Mesendoderm (in vitro differentiated cells): ENCODE measurements around the gene GSE1.

Experiments
- DNase-seq: peaks from one replicate; pipeline ENCODE4 v3.0.0; 2013
- H2AK5ac ChIP-seq: 2 replicates; pipeline ENCODE4 v1.6.1; 2013; ENCODE audit warnings: low read length, inconsistent platforms
- H2BK120ac ChIP-seq: 2 replicates; pipeline ENCODE4 v1.6.1; 2013; ENCODE audit warnings: low read depth, mild to moderate bottlenecking, low read length, moderate library complexity, mixed read lengths
- H2BK15ac ChIP-seq: replicated peaks from 2 replicates; pipeline ENCODE4 v1.6.1; 2013; ENCODE audit warnings: low read depth, mild to moderate bottlenecking, moderate library complexity
- H2BK5ac ChIP-seq: 2 replicates; pipeline ENCODE4 v1.6.1; 2013; ENCODE audit warnings: low read length, inconsistent platforms
- H3K18ac ChIP-seq: 2 replicates; pipeline ENCODE4 v1.6.1; 2013; ENCODE audit warnings: mild to moderate bottlenecking, low read length, mixed read lengths
- H3K23ac ChIP-seq: one replicate; pipeline ENCODE4 v1.6.1; 2013; ENCODE audit warnings: low read length
- H3K27ac ChIP-seq: 2 replicates; pipeline ENCODE4 v1.5.1; 2013; ENCODE audit warnings: low read depth, mild to moderate bottlenecking, inconsistent platforms, low read length, moderate library complexity
- H3K27me3 ChIP-seq: 2 replicates; pipeline ENCODE4 v1.6.1; 2013; ENCODE audit warnings: low read length, control low read depth, mild to moderate bottlenecking, inconsistent platforms; ENCODE audit not compliant: insufficient read depth, poor library complexity
- H3K36me3 ChIP-seq: 2 replicates; pipeline ENCODE4 v1.6.1; 2013; ENCODE audit warnings: low read length, inconsistent platforms; ENCODE audit not compliant: control insufficient read depth, insufficient read depth
- H3K4ac ChIP-seq: one replicate; pipeline ENCODE4 v1.6.1; 2013; ENCODE audit warnings: low read depth, mild to moderate bottlenecking, low read length, moderate library complexity
- H3K4me1 ChIP-seq: 2 replicates; pipeline ENCODE4 v1.6.1; 2013; ENCODE audit warnings: low read depth, low read length, inconsistent platforms; ENCODE audit not compliant: control insufficient read depth
- H3K4me2 ChIP-seq: 2 replicates; pipeline ENCODE4 v1.6.1; 2013; ENCODE audit warnings: low read length
- H3K4me3 ChIP-seq: 2 replicates; pipeline ENCODE4 v1.5.1; 2013; ENCODE audit warnings: mild to moderate bottlenecking, low read length
- H3K56ac ChIP-seq: one replicate; pipeline ENCODE4 v1.6.1; 2013; ENCODE audit warnings: low read length
- H3K79me1 ChIP-seq: 2 replicates; pipeline ENCODE4 v1.6.1; 2013; ENCODE audit warnings: low read length, inconsistent platforms
- H3K79me2 ChIP-seq: 2 replicates; pipeline ENCODE4 v1.6.1; 2013; ENCODE audit warnings: mild to moderate bottlenecking, low read length; ENCODE audit not compliant: control insufficient read depth, insufficient read depth
- H3K9ac ChIP-seq: 2 replicates; pipeline ENCODE4 v1.6.1; 2013; ENCODE audit warnings: low read length, inconsistent platforms
- H4K5ac ChIP-seq: one replicate; pipeline ENCODE4 v1.6.1; 2013; ENCODE audit warnings: low read length
- H4K8ac ChIP-seq: one replicate; pipeline ENCODE4 v1.6.1; 2013; ENCODE audit warnings: low read depth, mild to moderate bottlenecking, control low read depth, low read length, moderate library complexity
- WGBS: extraction: QIAGEN DNeasy Blood & Tissue Kit; methylation state at CpG from one replicate; pipeline ENCODE4 v1.1.7; 2013; ENCODE audit warnings: low lambda C conversion rate, missing lambda C conversion rate; ENCODE audit not compliant: insufficient coverage; ENCODE audit errors: extremely low coverage; 5-methylcytosine and 5-hydroxymethylcytosine counted together

The GSE1 gene

GRCh38 chr16:85718682-85719081 lies 105.6 kb downstream of the GSE1 start:
- Histone ChIP-seq H3K4me2 (no peak overlapping the region), H2AK5ac (no peak overlapping the region), H2BK120ac (no peak overlapping the region), H3K9ac (no peak overlapping the region), H3K4me1 (no peaks in the 10 kb centered on the region), H3K4me3 (no peak overlapping the region), H3K18ac (no peak overlapping the region), H3K27me3 (peaks cover 2% of the 10 kb centered on the region), H3K79me1 (no peaks in the 10 kb centered on the region), H2BK5ac (no peak overlapping the region), H3K56ac (no peak overlapping the region), H3K4ac (no peak overlapping the region), H4K8ac (no peak overlapping the region), H3K27ac (no peak overlapping the region), H2BK15ac (no peak overlapping the region), H4K5ac (no peak overlapping the region), H3K23ac (no peak overlapping the region), H3K79me2 (no peaks in the 10 kb centered on the region), H3K36me3 (no peaks in the 10 kb centered on the region)
- WGBS: no CpG with 5 or more reads among the region's 11 CpGs
- DNase-seq: no peak

- no CpG with 5 or more reads among the region's 11 CpGs for WGBS
- DNase-seq: no peak
- Histone ChIP-seq H2BK120ac (no peak overlapping the region), H2BK15ac (no peak overlapping the region), H4K5ac (no peak overlapping the region), H3K4ac (no peak overlapping the region), H3K79me2 (no peaks in the 10 kb centered on the region), H3K36me3 (no peaks in the 10 kb centered on the region), H3K4me3 (no peak overlapping the region), H2BK5ac (no peak overlapping the region), H3K18ac (no peak overlapping the region), H3K4me1 (no peaks in the 10 kb centered on the region), H3K9ac (no peak overlapping the region), H3K56ac (no peak overlapping the region), H4K8ac (no peak overlapping the region), H3K79me1 (no peaks in the 10 kb centered on the region), H2AK5ac (no peak overlapping the region), H3K4me2 (no peak overlapping the region), H3K23ac (no peak overlapping the region), H3K27me3 (peaks cover 2% of the 10 kb centered on the region), H3K27ac (no peak overlapping the region)
Measured at GRCh38 chr16:85719605-85720301, 106.6 kb downstream of the GSE1 start.

GRCh38 chr16:85720302-85720637 lies 107.1 kb downstream of the GSE1 start:
- H3K4me3 ChIP-seq: no peak overlapping the region
- no peaks in the 10 kb centered on the region for H3K79me2 ChIP-seq
- H3K27me3 ChIP-seq: peaks cover 2% of the 10 kb centered on the region
- no peak overlapping the region for H3K27ac ChIP-seq
- H3K4me2 ChIP-seq: no peak overlapping the region
- no peak overlapping the region for H3K23ac ChIP-seq
- H2AK5ac ChIP-seq: no peak overlapping the region
- no peaks in the 10 kb centered on the region for H3K4me1 ChIP-seq
- no peak overlapping the region for H3K9ac ChIP-seq
- H2BK5ac ChIP-seq: no peak overlapping the region
- no peak overlapping the region for H4K5ac ChIP-seq
- H3K56ac ChIP-seq: no peak overlapping the region
- no peak overlapping the region for H2BK120ac ChIP-seq
- DNase-seq: no peak
- no peak overlapping the region for H2BK15ac ChIP-seq
- no peaks in the 10 kb centered on the region for H3K36me3 ChIP-seq
- no peaks in the 10 kb centered on the region for H3K79me1 ChIP-seq
- no peak overlapping the region for H3K18ac ChIP-seq
- H3K4ac ChIP-seq: no peak overlapping the region
- H4K8ac ChIP-seq: no peak overlapping the region
- no CpG with 5 or more reads among the region's 4 CpGs for WGBS

GRCh38 chr16:85722128-85722893 lies 109.2 kb downstream of the GSE1 start:
- Histone ChIP-seq H3K27ac (no peak overlapping the region), H3K36me3 (no peaks in the 10 kb centered on the region)

GRCh38 chr16:85724126-85724879 lies 111.2 kb downstream of the GSE1 start:
- H2BK15ac ChIP-seq: no peak overlapping the region
- H3K18ac ChIP-seq: no peak overlapping the region
- no CpG with 5 or more reads among the region's 20 CpGs for WGBS
- H3K27ac ChIP-seq: no peak overlapping the region
- H3K56ac ChIP-seq: no peak overlapping the region
- no peak overlapping the region for H4K8ac ChIP-seq
- H3K27me3 ChIP-seq: no peaks in the 10 kb centered on the region
- no peak overlapping the region for H3K23ac ChIP-seq
- no peak overlapping the region for H2BK5ac ChIP-seq
- H3K79me1 ChIP-seq: no peaks in the 10 kb centered on the region
- H3K4me3 ChIP-seq: no peak overlapping the region
- no peak overlapping the region for H3K4ac ChIP-seq
- no peak overlapping the region for H2BK120ac ChIP-seq
- H3K36me3 ChIP-seq: no peaks in the 10 kb centered on the region
- no peak for DNase-seq
- H3K4me1 ChIP-seq: no peaks in the 10 kb centered on the region
- no peak overlapping the region for H2AK5ac ChIP-seq
- no peak overlapping the region for H3K4me2 ChIP-seq
- no peak overlapping the region for H4K5ac ChIP-seq
- H3K79me2 ChIP-seq: no peaks in the 10 kb centered on the region
- H3K9ac ChIP-seq: no peak overlapping the region

More at GRCh38 chr16:85722128-85722893, 109.2 kb downstream of the GSE1 start:
- Histone ChIP-seq H3K18ac (no peak overlapping the region), H3K79me1 (no peaks in the 10 kb centered on the region), H3K56ac (no peak overlapping the region), H4K8ac (no peak overlapping the region), H2BK120ac (no peak overlapping the region), H3K4me3 (no peak overlapping the region), H3K27me3 (no peaks in the 10 kb centered on the region), H4K5ac (no peak overlapping the region), H3K79me2 (no peaks in the 10 kb centered on the region), H3K4me2 (no peak overlapping the region), H2AK5ac (no peak overlapping the region), H3K9ac (no peak overlapping the region), H3K4ac (no peak overlapping the region), H3K23ac (no peak overlapping the region), H2BK15ac (no peak overlapping the region), H2BK5ac (no peak overlapping the region), H3K4me1 (no peaks in the 10 kb centered on the region)
- no CpG with 5 or more reads among the region's 20 CpGs for WGBS
- no peak for DNase-seq
